IMR-90 (cell line): ENCODE data around the gene ACTR1A.

Experiments used
- FOS ChIP-seq: fragments of 150-350 bp; IDR thresholded peaks from 2 replicates; pipeline ENCODE4 v1.6.1; 2016; ENCODE audit warnings: low read depth, low read length
- TF ChIP-seq, protein P1 (sequence below): conservative IDR thresholded peaks from 2 replicates; pipeline ENCODE4 v1.5.1; 2012; ENCODE audit warnings: mild to moderate bottlenecking, low read depth, low read length, improper control_type of control experiment

DNA sequence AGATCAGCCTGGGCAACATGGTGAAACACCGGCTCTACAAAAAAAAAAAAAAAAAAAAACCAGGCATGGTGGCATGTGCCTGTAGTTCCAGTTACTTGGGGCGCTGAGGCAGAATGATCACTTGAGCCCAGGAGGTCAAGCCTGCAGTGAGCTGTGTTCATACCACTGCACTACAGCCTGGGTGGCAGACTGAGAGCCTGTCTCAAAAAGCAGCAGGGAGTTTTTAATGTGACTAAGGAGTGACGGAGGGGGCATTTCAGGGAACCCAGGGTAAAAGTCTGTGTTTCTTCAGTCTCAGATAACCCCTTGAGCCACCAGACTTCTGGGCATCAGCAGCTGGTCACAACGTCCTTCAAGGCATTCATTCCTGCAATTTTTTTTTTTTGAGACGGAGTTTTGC is 49.0 kb downstream of the ACTR1A start:
- TF ChIP-seq, protein P1, sequence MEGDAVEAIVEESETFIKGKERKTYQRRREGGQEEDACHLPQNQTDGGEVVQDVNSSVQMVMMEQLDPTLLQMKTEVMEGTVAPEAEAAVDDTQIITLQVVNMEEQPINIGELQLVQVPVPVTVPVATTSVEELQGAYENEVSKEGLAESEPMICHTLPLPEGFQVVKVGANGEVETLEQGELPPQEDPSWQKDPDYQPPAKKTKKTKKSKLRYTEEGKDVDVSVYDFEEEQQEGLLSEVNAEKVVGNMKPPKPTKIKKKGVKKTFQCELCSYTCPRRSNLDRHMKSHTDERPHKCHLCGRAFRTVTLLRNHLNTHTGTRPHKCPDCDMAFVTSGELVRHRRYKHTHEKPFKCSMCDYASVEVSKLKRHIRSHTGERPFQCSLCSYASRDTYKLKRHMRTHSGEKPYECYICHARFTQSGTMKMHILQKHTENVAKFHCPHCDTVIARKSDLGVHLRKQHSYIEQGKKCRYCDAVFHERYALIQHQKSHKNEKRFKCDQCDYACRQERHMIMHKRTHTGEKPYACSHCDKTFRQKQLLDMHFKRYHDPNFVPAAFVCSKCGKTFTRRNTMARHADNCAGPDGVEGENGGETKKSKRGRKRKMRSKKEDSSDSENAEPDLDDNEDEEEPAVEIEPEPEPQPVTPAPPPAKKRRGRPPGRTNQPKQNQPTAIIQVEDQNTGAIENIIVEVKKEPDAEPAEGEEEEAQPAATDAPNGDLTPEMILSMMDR: no peak
- no peak for TF ChIP-seq FOS
